Liver (tissue), 9 donors: ENCODE results near the gene FBLIM1. TPM values are rescaled to one million over a fixed set of nuclear protein-coding genes. Genes with fewer than 3 reads are reported as not detected.

Experiments
- DNase-seq: peaks from one replicate; pipeline ENCODE4 v3.0.0-alpha.2; 2017; ENCODE audit warnings: low spot score
- H3K27ac ChIP-seq, 2 donors: one replicate each; pipeline ENCODE4 v1.7.0; 2013; ENCODE audit warnings: inconsistent platforms in 2 of 2, low read length in 2 of 2, control low read depth in 1 of 2, low read depth in 1 of 2, mild to moderate bottlenecking in 1 of 2
- H3K27me3 ChIP-seq, 4 donors: one replicate each; pipeline versions ENCODE4 v1.6.1 to v1.7.0; 2013; ENCODE audit warnings: low read length in 3 of 4, inconsistent platforms in 1 of 4, mild to moderate bottlenecking in 1 of 4, moderate library complexity in 1 of 4; ENCODE audit not compliant: control insufficient read depth in 4 of 4, insufficient read depth in 4 of 4
- H3K36me3 ChIP-seq, 4 donors: one replicate each; pipeline versions ENCODE4 v1.6.1 to v1.7.0; 2013; ENCODE audit warnings: low read length in 3 of 4, mild to moderate bottlenecking in 3 of 4, low read depth in 1 of 4, moderate library complexity in 1 of 4; ENCODE audit not compliant: control insufficient read depth in 4 of 4, insufficient read depth in 3 of 4
- H3K4me1 ChIP-seq, 4 donors: one replicate each; pipeline versions ENCODE4 v1.6.1 to v1.7.0; 2013; ENCODE audit warnings: low read length in 3 of 4, mild to moderate bottlenecking in 3 of 4, moderate library complexity in 1 of 4; ENCODE audit not compliant: control insufficient read depth in 4 of 4, insufficient read depth in 4 of 4
- H3K4me3 ChIP-seq, 3 donors: one replicate each; pipeline versions ENCODE4 v1.6.1 to v1.7.0; 2013; ENCODE audit warnings: low read length in 3 of 3, control low read depth in 1 of 3, low read depth in 1 of 3, mild to moderate bottlenecking in 1 of 3
- H3K9ac ChIP-seq, 2 donors: one replicate each; pipeline ENCODE4 v1.7.0; 2013; ENCODE audit warnings: low read length in 2 of 2, mild to moderate bottlenecking in 2 of 2, moderate library complexity in 2 of 2, control low read depth in 1 of 2, low read depth in 1 of 2
- H3K9me3 ChIP-seq, 4 donors: one replicate each; pipeline versions ENCODE4 v1.6.1 to v1.7.0; 2013; ENCODE audit warnings: low read length in 3 of 4; ENCODE audit not compliant: control insufficient read depth in 4 of 4
- CTCF ChIP-seq: fragments of 150-350 bp; IDR thresholded peaks from 2 replicates; pipeline ENCODE4 v1.5.1; 2017; ENCODE audit warnings: improper control_type of control experiment, low read depth, low read length; ENCODE audit not compliant: missing input control
- EGR1 ChIP-seq, 2 donors: IDR thresholded peaks; 2 replicates each; pipeline ENCODE4 v1.6.1; 2016 to 2018; ENCODE audit warnings: antibody characterized with exemption in 2 of 2, low read depth in 2 of 2
- FOXA1 ChIP-seq: IDR thresholded peaks from 2 replicates; pipeline ENCODE4 v1.6.1; 2016; ENCODE audit warnings: antibody characterized with exemption
- FOXA2 ChIP-seq: IDR thresholded peaks from 2 replicates; pipeline ENCODE4 v1.6.1; 2016; ENCODE audit warnings: antibody characterized with exemption
- GABPA ChIP-seq, 2 donors: IDR thresholded peaks in 1 of 2; conservative IDR thresholded peaks in 1 of 2; 2 replicates each; pipeline ENCODE4 v1.6.1; 2016; ENCODE audit warnings: antibody characterized with exemption in 2 of 2, mild to moderate bottlenecking in 1 of 2, moderate library complexity in 1 of 2
- HNF4A ChIP-seq, 2 donors: conservative IDR thresholded peaks; 2 replicates each; pipeline ENCODE4 v1.6.1; 2016; ENCODE audit warnings: antibody characterized with exemption in 2 of 2, mild to moderate bottlenecking in 2 of 2
- HNF4G ChIP-seq: IDR thresholded peaks from 2 replicates; pipeline ENCODE4 v1.6.1; 2016; ENCODE audit warnings: antibody characterized with exemption
- JUND ChIP-seq, 2 donors: IDR thresholded peaks; 2 replicates each; pipeline ENCODE4 v1.6.1; 2016; ENCODE audit warnings: antibody characterized with exemption in 2 of 2
- RAD21 ChIP-seq, 2 donors: IDR thresholded peaks; 2 replicates each; pipeline ENCODE4 v1.6.1; 2016; ENCODE audit warnings: antibody characterized with exemption in 2 of 2, mild to moderate bottlenecking in 2 of 2
- RXRA ChIP-seq, 2 donors: IDR thresholded peaks; 2 replicates each; pipeline ENCODE4 v1.6.1; 2017 to 2018; ENCODE audit warnings: antibody characterized with exemption in 2 of 2, mild to moderate bottlenecking in 1 of 2
- SP1 ChIP-seq: IDR thresholded peaks from 2 replicates; pipeline ENCODE4 v1.6.1; 2018; ENCODE audit warnings: antibody characterized with exemption, mild to moderate bottlenecking
- TAF1 ChIP-seq: conservative IDR thresholded peaks from 2 replicates; pipeline ENCODE4 v1.6.1; 2016; ENCODE audit warnings: antibody characterized with exemption, mild to moderate bottlenecking
- YY1 ChIP-seq: IDR thresholded peaks from 2 replicates; pipeline ENCODE4 v1.6.1; 2016; ENCODE audit warnings: antibody characterized with exemption, mild to moderate bottlenecking
- WGBS: extraction: QIAGEN DNeasy Blood & Tissue Kit; methylation state at CpG from one replicate; pipeline ENCODE4 v1.1.7; 2013; 5-methylcytosine and 5-hydroxymethylcytosine counted together
- polyA plus RNA-seq, 2 donors: library from polyadenylated mRNA; stranded (reverse) in 1 of 2; unstranded in 1 of 2; fragments of 200-250 nt in 1 of 2; fragments of >200 nt in 1 of 2; fragmentation: Nextera tagmentation in 1 of 2; extraction: Ambion mirVana in 1 of 2; gene quantifications; one replicate each; pipeline versions ENCODE4 v1.2.1 to v1.2.3, GENCODE V29; 2013 to 2015
- total RNA-seq, 2 donors: library from RNA; depleted of rRNA; stranded (reverse); fragments of >200 nt; gene quantifications; one replicate each; pipeline ENCODE4 v1.2.3, GENCODE V29; 2014
- TF ChIP-seq, protein P1 (sequence below): IDR thresholded peaks from 2 replicates; pipeline ENCODE4 v1.6.1; 2016; ENCODE audit warnings: antibody characterized with exemption
- TF ChIP-seq, protein P2 (sequence below): IDR thresholded peaks from 2 replicates; pipeline ENCODE4 v1.6.1; 2016; ENCODE audit warnings: antibody characterized with exemption
- donor health status: healthy.
- donor health status: healthy.
- donor health status: healthy.
- donor health status: healthy.
- donor health status: healthy.

FBLIM1 gene
- total and polyA plus RNA-seq, 4 donors = 3.6 to 6.4 (median 3.7) TPM

DNA sequence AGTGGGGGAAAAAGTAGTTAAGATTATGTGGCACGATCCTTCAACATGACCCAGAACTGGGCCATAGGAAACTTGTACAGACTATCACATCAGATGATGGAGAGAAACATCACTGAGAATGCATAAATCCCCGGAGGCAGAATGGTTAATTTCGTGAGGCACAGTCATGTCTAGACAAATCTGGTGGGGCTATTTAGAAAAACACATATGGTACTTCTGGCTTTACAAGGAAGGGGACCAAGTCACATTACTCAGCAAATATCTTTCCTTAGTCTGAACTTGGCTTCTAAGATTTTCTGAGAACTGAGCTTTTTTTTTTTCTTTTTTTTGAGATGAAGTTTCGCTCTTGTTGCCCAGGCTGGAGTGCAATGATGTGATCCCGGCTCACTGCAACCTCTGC, 58.1 kb downstream of the FBLIM1 start:
- Histone ChIP-seq H3K9me3 (no peaks in the 10 kb centered on the region), H3K36me3 (no peaks in the 10 kb centered on the region), H3K4me3 (no peak overlapping the region), H3K4me1 (peaks cover 0 to 4% (median 0%) of the 10 kb centered on the region in 4 donors), H3K27ac (no peak overlapping the region), H3K27me3 (no peaks in the 10 kb centered on the region), H3K9ac (no peak overlapping the region)
- 91% methylated on average over 5 of the region's 5 CpGs for WGBS
- DNase-seq = no peak
- TF ChIP-seq HNF4A (conservative IDR thresholded peaks at IDR 0.05) = no peak
- TF ChIP-seq FOXA2 = no peak
- TF ChIP-seq, protein P1, sequence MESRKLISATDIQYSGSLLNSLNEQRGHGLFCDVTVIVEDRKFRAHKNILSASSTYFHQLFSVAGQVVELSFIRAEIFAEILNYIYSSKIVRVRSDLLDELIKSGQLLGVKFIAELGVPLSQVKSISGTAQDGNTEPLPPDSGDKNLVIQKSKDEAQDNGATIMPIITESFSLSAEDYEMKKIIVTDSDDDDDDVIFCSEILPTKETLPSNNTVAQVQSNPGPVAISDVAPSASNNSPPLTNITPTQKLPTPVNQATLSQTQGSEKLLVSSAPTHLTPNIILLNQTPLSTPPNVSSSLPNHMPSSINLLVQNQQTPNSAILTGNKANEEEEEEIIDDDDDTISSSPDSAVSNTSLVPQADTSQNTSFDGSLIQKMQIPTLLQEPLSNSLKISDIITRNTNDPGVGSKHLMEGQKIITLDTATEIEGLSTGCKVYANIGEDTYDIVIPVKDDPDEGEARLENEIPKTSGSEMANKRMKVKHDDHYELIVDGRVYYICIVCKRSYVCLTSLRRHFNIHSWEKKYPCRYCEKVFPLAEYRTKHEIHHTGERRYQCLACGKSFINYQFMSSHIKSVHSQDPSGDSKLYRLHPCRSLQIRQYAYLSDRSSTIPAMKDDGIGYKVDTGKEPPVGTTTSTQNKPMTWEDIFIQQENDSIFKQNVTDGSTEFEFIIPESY = no peak
- no peak for TF ChIP-seq GABPA (IDR thresholded peaks at IDR 0.05 in 1 of 2, conservative IDR thresholded peaks at IDR 0.05 in 1 of 2)
- TF ChIP-seq EGR1 (IDR thresholded peaks at IDR 0.05; ENCODE audit: low read depth in 2 of 2) = no peak
- TF ChIP-seq RXRA (IDR thresholded peaks at IDR 0.05) = no peak

DNA sequence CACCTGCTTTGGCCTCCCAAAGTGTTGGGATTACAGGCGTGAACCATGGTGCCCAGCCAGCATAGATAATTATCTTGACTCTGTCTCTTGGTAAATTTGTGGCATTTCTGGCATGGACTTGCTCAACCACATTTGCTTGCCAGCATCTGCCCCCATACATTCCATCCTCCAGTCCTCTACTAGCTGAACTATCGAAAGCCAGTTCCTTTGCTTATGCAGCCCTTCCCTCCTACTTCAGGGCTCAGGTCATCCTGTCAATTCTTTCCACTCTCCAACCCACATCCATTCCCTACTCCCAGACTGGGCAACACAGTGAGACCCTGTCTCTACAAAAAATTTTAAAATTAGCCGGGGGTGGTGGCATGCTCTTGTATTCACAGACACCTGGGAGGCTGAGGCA, 61.9 kb downstream of the FBLIM1 start:
- H3K9ac ChIP-seq = no peak overlapping the region
- H3K9me3 ChIP-seq = no peaks in the 10 kb centered on the region
- WGBS = 92% methylated on average over 3 of the region's 3 CpGs
- no peak overlapping the region for H3K4me3 ChIP-seq
- DNase-seq = no peak
- H3K27me3 ChIP-seq = no peaks in the 10 kb centered on the region
- no peak overlapping the region for H3K27ac ChIP-seq
- H3K36me3 ChIP-seq = no peaks in the 10 kb centered on the region
- no peak for TF ChIP-seq RAD21 (IDR thresholded peaks at IDR 0.05)
- no peak for TF ChIP-seq SP1
- TF ChIP-seq TAF1 = no peak
- TF ChIP-seq, protein P1 = no peak
- TF ChIP-seq HNF4G = no peak
- no peak for TF ChIP-seq HNF4A (conservative IDR thresholded peaks at IDR 0.05)
- TF ChIP-seq, protein P2, sequence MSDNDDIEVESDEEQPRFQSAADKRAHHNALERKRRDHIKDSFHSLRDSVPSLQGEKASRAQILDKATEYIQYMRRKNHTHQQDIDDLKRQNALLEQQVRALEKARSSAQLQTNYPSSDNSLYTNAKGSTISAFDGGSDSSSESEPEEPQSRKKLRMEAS = no peak
- TF ChIP-seq YY1 = no peak
- no peak for TF ChIP-seq JUND (IDR thresholded peaks at IDR 0.05)
- TF ChIP-seq CTCF = no peak
- no peak for TF ChIP-seq EGR1 (IDR thresholded peaks at IDR 0.05; ENCODE audit: low read depth in 2 of 2)
- TF ChIP-seq FOXA2 = no peak
- TF ChIP-seq RXRA (IDR thresholded peaks at IDR 0.05) = no peak
- TF ChIP-seq FOXA1 = no peak
- H3K4me1 ChIP-seq = peaks cover 0 to 4% (median 1%) of the 10 kb centered on the region in 4 donors
